Thyroid gland (tissue), 4 donors: Measurements from ENCODE around the gene ITCH. TPM values are rescaled to one million over a fixed set of nuclear protein-coding genes. Genes with fewer than 3 reads are reported as not detected.
"Not testable (repeated sequence)": the region's sequence is repeated elsewhere in the genome, so short reads cannot be mapped to it uniquely, and the experiment has no call there.

ENCODE experiments used
- DNase-seq, 2 donors: peaks; one replicate each; pipeline ENCODE4 v3.0.0-alpha.2; 2019
- H3K27ac ChIP-seq, 3 donors: fragments of 200-600 bp; sonication (generic); 1 replicate in 2 of 3; 2 replicates in 1 of 3; pipeline ENCODE4 v1.5.1; 2016 to 2019; ENCODE audit warnings: mild to moderate bottlenecking in 1 of 3, moderate library complexity in 1 of 3
- H3K27me3 ChIP-seq: fragments of 200-600 bp; sonication (generic); one replicate; pipeline ENCODE4 v1.5.1; 2019
- H3K36me3 ChIP-seq, 2 donors: fragments of 200-600 bp; sonication (generic); one replicate each; pipeline ENCODE4 v1.5.1; 2016 to 2019
- H3K4me1 ChIP-seq, 2 donors: fragments of 200-600 bp; sonication (generic); one replicate each; pipeline ENCODE4 v1.5.1; 2017 to 2019
- H3K4me3 ChIP-seq, 3 donors: fragments of 200-600 bp; sonication (generic); replicated peaks in 1 of 3; 1 replicate in 2 of 3; 2 replicates in 1 of 3; pipeline ENCODE4 v1.5.1; 2016; ENCODE audit warnings: mild to moderate bottlenecking in 1 of 3
- H3K9me3 ChIP-seq: fragments of 200-600 bp; sonication (generic); one replicate; pipeline ENCODE4 v1.5.1; 2017
- CTCF ChIP-seq, 6 experiments: fragments of 200-600 bp in 3 of 6; fragments of 450-650 bp in 3 of 6; sonication (generic) in 3 of 6; IDR thresholded peaks; one replicate each; pipeline ENCODE4 v1.5.1; 2016 to 2019; ENCODE audit warnings: antibody characterized with exemption in 6 of 6, mild to moderate bottlenecking in 2 of 6, inconsistent platforms in 1 of 6, moderate library complexity in 1 of 6
- POLR2A ChIP-seq, 2 donors: fragments of 450-650 bp; IDR thresholded peaks; one replicate each; pipeline ENCODE4 v1.6.1; 2017; ENCODE audit warnings: antibody characterized with exemption in 2 of 2, mild to moderate bottlenecking in 2 of 2, moderate library complexity in 1 of 2
- WGBS, 2 donors: methylation state at CpG; one replicate each; pipeline ENCODE4 v1.1.5; 2017; 5-methylcytosine and 5-hydroxymethylcytosine counted together
- intact Hi-C: fragments of 100-400 bp; cut with DNase I; formaldehyde crosslinking; loops from one replicate; pipeline ENCODE4 v1.15.1; 2023
- total RNA-seq, 4 donors: library from RNA; depleted of rRNA; stranded (reverse); fragments of >200 nt; gene quantifications; one replicate each; pipeline ENCODE4 v1.2.3, GENCODE V29; 2016

Gene ITCH
- total RNA-seq, 4 donors from 2014 or later = 67.5 to 120 (median 75.5) TPM

- Histone ChIP-seq H3K36me3 (peaks cover 0 to 23% of the 10 kb centered on the region in 2 donors), H3K27ac (no peak overlapping the region), H3K4me1 (no peaks in the 10 kb centered on the region), H3K27me3 (no peaks in the 10 kb centered on the region), H3K4me3 (no peak overlapping the region), H3K9me3 (no peaks in the 10 kb centered on the region)
- no peak for DNase-seq
- WGBS, 2 donors = 94 to 96% methylated on average over 3 of the region's 3 CpGs
- intact Hi-C loops = no loop called here
- TF ChIP-seq POLR2A (IDR thresholded peaks at IDR 0.05) = no peak
- no peak for TF ChIP-seq CTCF (IDR thresholded peaks at IDR 0.05)
Measured at GRCh38 chr20:34412453-34412852, 49.4 kb downstream of the ITCH start.

GRCh38 chr20:34414525-34414924 is 51.5 kb downstream of the ITCH start:
- H3K27me3 ChIP-seq, H3K4me3 ChIP-seq, intact Hi-C loops, H3K27ac ChIP-seq, DNase-seq, H3K4me1 ChIP-seq, H3K9me3 ChIP-seq: not testable (repeated sequence)
- WGBS, 2 donors = 95 to 96% methylated on average over 10 of the region's 10 CpGs
- H3K36me3 ChIP-seq = peaks cover 0 to 22% of the 10 kb centered on the region in 2 donors

- H3K36me3 ChIP-seq = peaks cover 0 to 22% of the 10 kb centered on the region in 2 donors
- H3K27me3 ChIP-seq = no peaks in the 10 kb centered on the region
- no peaks in the 10 kb centered on the region for H3K9me3 ChIP-seq
- intact Hi-C loops = no loop called here
- peak overlapping the region in 1 of 3 donors; percentile 9 for H3K27ac ChIP-seq
- no peak for DNase-seq
- no peak overlapping the region for H3K4me3 ChIP-seq
- no peak for TF ChIP-seq CTCF (IDR thresholded peaks at IDR 0.05)
- no peak for TF ChIP-seq POLR2A (IDR thresholded peaks at IDR 0.05)
- H3K4me1 ChIP-seq = peaks cover 0 to 2% of the 10 kb centered on the region in 2 donors
- WGBS, 2 donors = 66 to 92% methylated on average over 3 of the region's 3 CpGs
Measured at GRCh38 chr20:34415079-34415478, 52.0 kb downstream of the ITCH start.

- peak overlapping the region in 1 of 3 donors; percentile 66 for H3K27ac ChIP-seq
- no peak for DNase-seq
- H3K9me3 ChIP-seq = no peaks in the 10 kb centered on the region
- no peaks in the 10 kb centered on the region for H3K27me3 ChIP-seq
- peaks cover 0 to 11% of the 10 kb centered on the region in 2 donors for H3K36me3 ChIP-seq
- intact Hi-C loops = no loop called here
- H3K4me1 ChIP-seq = peaks cover 6 to 8% of the 10 kb centered on the region in 2 donors
- H3K4me3 ChIP-seq = no peak overlapping the region
- no peak for TF ChIP-seq POLR2A (IDR thresholded peaks at IDR 0.05)
- TF ChIP-seq CTCF (IDR thresholded peaks at IDR 0.05) = no peak
- 69 to 83% methylated on average over 1 of the region's 1 CpG for WGBS, 2 donors
Measured at GRCh38 chr20:34420146-34420545, 57.1 kb downstream of the ITCH start.

- Histone ChIP-seq H3K4me3 (no peak overlapping the region), H3K36me3 (peaks cover 0 to 7% of the 10 kb centered on the region in 2 donors), H3K27me3 (no peaks in the 10 kb centered on the region), H3K4me1 (peaks cover 6 to 8% of the 10 kb centered on the region in 2 donors), H3K9me3 (no peaks in the 10 kb centered on the region), H3K27ac (peak overlapping the region in 2 of 3 donors; percentile 53 to 66)
- DNase-seq = peak in 1 of 2 donors; percentile 17
- intact Hi-C loops = no loop called here
- 72 to 85% methylated on average over 4 of the region's 4 CpGs for WGBS, 2 donors
- no peak for TF ChIP-seq POLR2A (IDR thresholded peaks at IDR 0.05)
- no peak for TF ChIP-seq CTCF (IDR thresholded peaks at IDR 0.05)
Measured at GRCh38 chr20:34420975-34421374, 57.9 kb downstream of the ITCH start.
